Occipital lobe (tissue), 2 donors: ENCODE measurements around the gene TSPAN15. TPM values are rescaled to one million over a fixed set of nuclear protein-coding genes. Genes with fewer than 3 reads are reported as not detected.
A peak's percentile ranks its signal among the peaks of the same experiment; 100 is the strongest.

Experiments used
- DNase-seq: peaks from one replicate; lab custom pipeline; 2025; lab: John Stamatoyannopoulos, UW
- total RNA-seq: library from RNA; depleted of rRNA; stranded (reverse); fragments of >200 nt; gene quantifications from one replicate; pipeline ENCODE4 v1.2.3, GENCODE V29; 2014

TSPAN15 gene
- total RNA-seq, 1 donor from 2014 or later: 3.1 TPM

DNA sequence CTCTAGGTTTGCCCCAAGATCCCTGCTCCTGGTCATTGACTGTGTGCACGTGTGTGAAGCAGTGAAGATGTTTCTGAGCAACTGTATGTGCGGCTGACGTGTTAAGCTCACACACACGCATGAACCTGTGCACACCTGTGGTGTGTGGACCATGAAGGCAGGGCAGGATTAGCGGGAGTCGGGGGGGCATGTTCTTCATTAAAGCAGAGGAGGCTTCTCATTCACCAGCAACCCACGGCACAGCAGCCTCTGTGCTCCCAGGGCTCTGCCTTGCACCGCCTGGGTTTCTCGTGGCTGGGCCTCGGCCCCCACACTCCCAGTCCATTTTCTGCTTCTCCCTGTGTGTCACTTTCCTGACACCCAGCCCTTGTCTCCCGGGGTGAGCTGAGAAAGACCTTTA lies 33.7 kb upstream of the TSPAN15 start:
- DNase-seq: no peak

DNA sequence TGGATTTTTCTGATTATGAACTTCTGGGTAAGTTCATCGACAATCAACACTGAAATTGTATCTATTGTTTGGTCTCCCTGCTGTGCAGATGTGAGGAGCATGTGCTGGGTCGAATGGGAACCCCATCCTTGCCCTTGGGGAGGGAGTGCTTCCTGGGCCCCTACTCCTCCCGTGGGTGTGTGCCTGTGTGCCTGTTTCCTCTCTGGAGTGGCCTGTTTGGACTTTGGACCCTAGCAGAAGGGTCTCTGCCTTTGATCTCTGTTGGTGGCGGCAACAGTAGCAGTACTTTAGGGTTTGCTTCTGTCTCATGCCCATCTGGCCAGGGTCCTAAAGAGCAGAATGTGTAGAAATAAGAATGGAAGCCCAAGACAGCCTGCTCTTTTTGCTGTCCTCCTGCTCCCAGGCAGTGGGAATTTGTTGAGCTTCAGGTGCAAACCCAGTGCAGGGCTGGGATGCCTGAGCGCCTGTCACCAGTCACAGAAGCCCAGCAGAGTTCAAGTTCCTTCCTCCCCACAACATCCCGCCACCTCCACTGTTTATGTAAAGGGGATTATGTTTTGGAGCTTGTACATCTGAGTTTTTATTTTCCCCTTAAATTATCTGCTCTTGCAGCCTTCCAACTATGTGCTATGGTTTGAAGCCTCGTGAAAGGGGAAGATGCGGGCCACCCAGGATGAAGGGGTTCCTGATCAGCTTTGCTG lies 33.1 kb upstream of the TSPAN15 start:
- no peak for DNase-seq

DNA sequence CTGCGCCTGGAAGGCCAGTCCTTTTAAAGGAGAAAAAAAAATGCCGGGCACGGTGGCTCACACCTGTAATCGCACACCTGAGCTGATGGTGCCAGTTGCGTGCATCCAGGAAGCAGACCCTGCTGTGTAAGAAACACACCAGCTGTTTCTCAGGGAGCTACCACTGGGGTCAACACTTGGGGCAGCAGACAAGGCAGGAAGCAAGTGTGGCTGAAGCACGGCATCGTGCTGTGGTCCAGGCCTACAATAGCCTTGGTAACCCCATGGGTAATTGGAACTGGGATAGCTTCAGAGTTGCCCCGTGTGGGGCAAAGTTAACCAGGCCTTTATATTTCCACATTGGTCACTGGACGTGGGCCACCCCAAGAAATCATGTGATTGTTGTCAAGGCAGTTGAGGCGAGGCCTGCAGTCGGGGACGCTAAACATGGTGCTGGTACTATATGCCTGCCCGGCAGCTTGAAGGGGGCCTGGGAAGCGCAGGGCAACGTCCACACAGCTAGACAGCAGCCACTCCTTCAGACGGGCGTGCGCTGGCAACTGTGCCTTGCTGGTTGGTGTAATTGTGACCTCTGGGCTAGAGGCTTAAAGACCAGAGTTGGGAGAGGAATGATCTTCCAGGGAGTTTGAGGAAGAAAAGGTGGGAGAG lies 32.0 kb upstream of the TSPAN15 start:
- no peak for DNase-seq

DNA sequence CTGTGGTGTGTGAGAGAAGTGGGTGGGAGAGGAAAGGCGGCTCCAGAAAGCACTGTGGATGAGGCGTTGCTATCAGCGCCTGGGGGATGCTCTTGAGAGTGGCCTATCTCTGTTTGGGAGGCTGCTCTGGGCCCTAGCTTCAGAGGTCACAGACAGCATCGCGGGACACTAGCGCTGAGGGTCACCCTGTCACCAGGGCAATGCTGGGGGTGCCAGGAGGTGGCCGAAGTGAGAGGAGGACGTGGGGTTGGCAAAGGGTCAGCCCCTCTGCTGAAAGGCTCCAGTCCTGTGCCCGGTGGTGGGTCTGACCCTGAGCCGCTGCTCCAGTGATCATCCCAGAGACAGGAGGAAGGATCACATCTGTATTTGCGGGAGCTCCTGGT lies 31.5 kb upstream of the TSPAN15 start:
- DNase-seq: no peak

DNA sequence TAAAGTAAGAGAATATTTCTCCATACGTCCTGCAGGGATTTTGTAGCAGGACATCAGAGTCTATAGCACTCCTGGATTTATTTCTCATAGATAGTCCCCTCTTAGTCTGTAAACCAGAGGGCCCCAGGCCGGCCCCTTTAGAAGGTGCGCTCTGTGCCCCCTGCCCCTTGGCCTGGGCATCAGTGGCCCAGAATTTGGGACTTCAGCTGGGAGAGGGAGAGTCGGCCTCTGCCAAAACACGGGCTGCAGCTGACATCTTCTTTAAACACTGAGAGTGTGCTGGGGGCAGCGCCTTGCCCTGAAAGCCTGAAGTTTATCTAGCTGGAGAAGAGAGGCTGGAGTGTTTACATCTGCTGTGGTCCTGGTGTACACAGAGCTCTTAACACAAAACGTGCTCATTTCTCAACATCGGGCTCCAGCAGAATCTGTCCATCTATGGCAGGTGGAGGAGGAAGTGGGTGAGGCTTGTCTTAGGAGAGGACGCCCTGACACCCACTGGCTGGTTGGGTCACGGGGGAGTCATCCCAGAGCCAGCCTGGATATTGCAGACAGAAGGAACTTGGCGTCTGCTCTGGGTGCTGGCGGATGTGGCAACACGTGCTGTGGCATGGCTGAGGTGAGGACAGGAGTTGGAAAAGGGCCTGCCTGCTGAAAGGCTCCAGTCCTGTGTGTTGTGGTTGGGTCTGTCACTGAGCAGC lies 29.5 kb upstream of the TSPAN15 start:
- no peak for DNase-seq

DNA sequence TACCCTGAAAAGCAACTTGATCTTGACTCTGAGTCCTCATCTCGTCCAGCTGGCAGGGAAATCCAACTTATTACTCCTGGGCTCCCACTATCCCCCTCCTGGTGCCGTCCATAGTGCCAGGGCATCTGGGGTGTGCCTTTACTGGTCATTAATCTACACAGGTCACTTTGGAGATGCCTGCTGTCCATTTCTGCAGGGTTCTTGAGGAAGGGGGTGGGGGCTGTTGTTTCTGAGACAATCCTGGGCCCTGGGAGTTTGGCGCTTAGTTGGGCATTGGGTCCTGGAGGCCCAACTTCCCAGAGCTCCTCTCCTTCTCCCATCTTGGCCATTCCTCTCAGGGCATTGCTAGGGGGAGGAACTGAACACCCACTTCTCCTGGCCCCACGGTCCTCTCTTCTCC lies 28.6 kb upstream of the TSPAN15 start:
- DNase-seq: no peak

DNA sequence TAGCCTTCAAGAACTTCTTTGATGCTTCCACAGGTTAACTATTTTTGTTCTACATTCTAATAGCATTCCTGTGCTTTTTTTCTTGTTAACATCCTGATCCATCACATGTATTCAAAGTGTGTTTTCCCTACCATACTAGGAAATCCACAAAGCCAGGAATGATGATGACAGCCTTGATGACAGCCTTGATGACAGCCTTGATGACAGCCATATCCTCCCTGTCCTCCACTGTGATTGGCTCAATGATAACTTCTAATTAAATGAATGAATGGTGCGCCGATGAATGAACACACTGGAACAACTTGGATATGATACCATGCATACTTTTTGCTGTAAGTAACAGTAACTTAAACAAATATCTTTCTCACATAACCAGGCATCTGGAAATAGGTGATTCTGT lies 26.2 kb upstream of the TSPAN15 start:
- no peak for DNase-seq

DNA sequence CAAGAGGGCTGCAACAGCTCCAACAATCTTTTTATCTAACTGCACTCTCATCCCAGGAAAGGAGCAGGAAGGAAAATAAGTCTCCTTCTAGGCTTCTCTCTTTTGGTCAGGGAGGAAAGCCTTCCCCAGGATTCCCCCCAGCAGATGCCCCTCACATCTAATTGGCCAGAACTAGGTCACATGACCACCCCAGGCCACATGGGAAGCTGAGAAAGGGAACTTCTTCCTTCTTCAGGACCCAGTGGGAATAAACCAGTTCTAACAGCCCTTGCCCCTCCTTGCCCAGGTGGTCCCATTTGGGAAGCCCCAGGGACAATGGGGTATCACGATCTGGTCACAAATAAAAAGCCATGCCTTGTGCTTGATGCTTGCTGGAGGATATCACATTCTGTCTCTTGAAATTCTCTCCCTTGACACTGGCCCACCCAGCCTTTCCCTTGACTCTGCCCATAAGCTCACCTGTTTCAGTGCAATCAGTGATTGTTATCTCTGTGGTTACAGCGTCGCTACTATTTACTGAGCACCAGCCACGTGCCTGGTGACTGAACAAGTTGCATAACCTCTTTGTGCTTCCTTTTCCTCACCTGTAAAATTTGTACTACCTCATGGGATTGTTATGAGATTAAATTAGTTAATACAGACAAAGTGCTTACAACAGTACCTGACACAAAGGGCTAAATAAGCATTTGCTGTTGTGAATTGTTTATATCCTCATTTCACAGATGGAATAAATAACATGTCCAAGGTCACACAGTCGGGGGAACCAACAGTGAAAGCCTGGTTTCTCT lies 25.6 kb upstream of the TSPAN15 start:
- DNase-seq: no peak

DNA sequence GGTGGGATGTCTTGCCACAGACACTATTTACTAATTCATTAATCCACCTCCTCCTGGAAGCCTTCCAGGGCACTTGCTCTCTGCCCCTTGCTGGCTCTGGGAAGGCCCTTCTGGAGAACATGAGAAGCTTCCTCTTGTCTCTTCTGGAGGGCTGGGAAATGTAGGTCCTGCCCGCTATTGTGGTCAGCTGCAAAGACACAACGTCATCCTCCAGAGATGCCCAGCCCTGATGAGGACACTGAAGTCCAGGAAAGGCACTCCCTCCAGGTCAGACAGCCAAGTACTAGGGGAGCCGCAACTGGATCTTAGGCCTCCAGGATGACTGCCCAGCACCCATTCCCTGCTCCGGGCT lies 24.9 kb upstream of the TSPAN15 start:
- DNase-seq: no peak

DNA sequence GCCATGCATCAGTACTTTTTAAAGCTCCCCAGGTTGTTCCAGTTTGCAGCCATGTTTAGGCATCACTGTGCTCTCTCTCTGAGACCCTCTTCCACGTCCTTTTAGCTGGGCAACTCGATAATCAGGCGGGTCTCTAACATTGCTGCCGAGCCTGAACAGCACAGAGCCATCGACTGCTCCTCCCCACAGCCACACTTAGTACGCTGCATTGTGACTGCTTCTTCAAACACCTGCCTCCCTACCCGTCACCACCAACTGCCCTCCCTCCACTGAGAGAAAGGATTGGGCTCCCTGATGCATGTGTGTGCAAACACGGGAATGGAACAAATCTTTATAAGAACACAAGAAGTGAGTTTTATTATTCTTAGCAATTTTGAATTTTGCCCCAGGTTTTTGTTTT lies 23.1 kb upstream of the TSPAN15 start:
- DNase-seq: no peak

DNA sequence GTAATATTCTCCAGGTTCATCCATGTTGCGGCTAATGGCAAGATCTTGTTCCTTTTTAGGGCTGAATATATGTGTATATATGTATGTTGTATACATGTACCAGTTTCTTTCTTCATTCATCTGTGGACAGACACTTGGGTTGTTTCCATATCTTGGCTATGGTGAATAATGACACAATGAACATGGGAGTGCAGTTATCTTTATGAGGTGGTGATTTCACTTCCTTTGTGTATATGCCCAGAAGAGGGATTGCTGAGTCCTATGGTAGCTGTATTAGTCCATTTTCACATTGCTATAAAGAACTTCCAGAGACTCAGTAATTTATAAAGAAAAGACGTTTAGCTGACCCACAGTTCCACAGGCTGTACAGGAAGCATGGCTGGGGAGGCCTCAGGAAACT lies 17.1 kb upstream of the TSPAN15 start:
- DNase-seq: no peak

DNA sequence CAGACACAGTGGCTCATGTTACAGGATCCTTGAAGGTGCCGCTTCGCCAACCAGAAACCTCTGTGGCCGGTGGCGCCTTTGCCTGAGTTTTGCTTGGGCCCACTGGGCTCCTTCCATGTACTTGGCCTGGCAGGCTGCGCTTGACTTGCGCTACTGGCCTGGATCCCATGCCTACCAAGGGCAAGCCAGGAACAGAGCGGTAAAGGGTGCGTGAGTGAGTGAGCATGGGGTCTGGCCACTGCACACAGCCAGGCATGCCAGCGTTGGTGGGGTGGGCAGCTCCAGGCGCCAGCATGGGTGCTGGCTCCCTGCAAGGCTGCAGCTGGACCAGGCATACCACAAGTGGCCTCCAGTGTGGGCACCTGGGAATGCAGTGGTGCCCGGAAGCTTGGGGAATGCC lies 16.3 kb upstream of the TSPAN15 start:
- no peak for DNase-seq

DNA sequence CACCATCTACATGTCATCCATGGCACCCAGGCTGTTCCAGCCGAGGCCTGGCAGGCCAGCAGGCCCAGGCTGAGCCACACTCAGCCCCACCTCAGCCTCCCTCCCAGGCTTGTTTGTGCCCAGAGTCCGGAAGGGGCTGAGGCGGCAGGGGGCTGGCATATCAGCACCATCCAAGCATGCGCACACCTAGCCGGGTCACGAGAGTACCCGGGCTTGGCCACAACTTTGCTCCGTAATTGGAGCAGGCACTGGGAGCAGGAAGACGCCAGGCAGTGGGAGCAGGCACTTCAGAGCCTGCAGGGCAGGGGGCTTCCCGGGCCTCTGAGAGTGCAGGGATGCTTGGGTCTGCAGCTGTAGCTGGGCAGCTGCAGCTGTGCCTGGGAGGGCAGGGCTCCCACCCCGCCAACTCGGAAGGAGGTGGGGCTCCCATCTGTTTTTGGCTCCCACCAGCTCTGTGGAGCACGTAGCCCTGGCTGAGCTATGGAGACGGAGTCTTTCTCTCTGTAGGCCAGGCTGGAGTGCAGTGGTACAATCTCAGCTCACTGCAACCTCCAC lies 15.2 kb upstream of the TSPAN15 start:
- no peak for DNase-seq

DNA sequence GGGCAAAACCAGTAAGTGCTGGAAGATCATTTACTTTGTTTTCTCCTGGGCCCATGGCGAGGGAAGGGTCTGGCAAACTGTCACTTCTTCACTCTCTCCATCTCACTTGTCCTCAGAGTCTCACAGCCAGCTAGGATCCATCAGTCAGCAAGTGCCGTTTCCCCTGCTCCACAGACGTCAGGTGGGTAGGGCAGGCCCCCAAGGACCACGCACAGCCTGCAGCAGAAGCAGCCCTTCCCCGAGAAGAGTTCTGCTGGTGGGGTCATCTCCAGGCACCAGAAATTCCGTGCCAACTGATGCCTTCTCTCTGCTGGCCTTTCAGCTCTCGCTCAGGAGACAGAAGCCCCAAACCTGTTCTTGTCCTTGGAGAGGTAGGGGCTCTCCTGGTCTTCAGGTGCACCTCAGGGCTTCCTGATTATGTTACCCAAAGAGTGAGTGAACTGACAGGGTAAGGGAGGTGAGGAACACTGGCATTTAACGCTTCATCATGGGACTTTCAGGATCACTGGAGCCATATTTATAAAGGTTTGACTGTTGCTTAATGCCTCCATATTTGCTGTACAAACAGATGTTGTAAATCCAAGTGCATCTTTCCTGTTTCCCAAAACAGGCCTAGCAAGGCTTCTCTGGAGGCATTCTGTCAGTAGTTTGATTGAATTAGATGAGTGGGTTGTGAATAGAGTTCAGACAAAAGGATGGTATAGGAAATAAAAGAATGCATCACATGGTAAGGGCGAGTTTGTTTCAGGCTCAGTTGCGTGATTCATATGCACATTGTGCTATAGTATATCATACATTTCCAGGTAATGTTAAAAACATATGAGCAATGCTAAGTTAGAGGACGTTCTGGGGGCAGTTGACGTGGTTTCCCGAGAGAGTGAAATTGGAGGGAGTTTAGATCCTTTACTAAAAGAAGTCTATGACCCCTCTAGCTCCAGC lies 13.7 kb upstream of the TSPAN15 start:
- DNase-seq: no peak

DNA sequence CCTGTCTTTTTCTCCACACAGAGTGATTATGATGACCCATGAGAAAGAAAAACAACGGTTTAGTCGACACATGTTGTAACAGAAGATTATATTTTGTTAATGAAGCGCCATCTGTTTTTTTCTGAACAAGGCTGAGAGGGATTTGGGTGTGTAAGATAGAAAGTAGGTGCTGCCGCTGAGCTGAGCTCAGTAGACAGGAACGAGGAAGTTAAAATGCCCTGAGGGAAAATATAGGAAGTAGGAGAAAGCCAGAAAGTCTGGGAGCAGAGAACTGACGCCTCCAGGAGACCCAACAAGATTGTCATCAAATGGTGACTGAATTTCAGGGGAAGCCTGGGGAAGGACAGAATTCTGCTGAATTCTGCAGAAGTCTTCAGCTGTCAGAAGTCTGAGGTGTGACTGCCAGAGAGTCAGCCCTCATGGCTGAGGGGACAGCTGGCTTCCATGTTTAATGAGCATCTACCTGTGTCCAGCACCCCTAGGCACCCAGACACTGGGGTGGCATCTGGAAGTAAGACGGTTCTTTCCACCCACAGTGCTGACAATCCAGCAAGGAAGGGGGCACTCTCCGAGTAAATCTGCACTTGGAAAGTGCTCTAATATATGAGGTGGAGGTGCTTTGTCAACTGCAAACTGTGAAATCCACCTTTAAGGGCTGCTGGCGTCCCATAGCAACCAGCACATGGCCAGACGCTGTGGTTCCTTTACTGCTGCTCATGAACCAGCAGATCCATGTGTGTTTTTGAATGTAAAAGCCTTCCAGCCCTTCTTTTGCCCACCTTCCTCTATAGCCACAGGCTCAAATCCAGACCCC lies 12.5 kb upstream of the TSPAN15 start:
- DNase-seq: no peak

DNA sequence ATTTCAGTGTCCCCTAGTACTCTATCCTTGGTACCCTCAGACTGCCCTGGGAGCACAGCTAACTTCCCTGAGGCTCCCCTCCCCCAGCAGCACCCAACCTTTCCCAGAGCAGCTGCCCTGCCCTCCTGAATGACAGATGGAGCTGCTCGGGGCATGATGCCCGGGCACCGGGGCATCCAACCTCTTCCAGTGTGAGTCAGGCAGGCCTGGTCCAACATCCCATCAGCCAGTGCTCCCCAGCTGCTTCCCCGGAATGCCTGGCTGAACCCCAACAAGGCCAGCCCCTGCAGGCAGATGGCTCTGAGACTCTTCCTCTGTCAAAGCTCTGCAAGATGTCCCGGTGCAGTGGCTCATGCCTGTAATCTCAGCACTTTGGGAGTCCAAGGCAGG lies 11.9 kb upstream of the TSPAN15 start:
- DNase-seq: peak; percentile 68

DNA sequence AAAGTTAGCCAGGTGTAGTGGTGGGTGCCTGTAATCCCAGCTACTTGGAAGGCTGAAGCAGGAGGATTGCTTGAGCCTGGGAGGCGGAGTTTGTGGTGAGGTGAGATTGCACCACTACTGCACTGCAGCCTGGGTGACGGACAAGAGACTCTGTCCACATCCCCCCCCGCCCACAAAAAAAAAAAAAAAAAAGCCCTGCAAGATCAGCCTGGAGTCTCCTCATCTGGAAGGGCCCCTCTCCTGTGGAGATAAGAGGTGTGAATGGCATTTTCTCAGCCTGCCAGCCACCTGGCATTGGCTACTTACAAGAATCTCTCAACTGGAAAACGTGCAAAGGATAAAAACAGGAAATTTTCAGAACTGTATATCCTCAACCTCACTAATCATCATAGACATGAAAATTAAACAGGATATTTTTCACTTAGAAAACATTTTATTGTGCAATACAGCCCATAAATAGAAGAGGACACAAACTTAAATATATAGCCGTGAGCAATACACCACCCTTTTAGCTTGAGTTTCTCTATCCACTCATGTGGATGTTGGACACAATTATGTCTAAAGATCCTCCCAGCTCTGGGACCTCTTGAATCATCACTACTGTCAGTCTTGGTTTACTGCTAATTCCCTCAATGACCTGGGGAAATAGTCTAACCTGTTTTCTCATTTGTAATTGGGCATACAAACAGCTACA lies 11.3 kb upstream of the TSPAN15 start:
- DNase-seq: no peak

DNA sequence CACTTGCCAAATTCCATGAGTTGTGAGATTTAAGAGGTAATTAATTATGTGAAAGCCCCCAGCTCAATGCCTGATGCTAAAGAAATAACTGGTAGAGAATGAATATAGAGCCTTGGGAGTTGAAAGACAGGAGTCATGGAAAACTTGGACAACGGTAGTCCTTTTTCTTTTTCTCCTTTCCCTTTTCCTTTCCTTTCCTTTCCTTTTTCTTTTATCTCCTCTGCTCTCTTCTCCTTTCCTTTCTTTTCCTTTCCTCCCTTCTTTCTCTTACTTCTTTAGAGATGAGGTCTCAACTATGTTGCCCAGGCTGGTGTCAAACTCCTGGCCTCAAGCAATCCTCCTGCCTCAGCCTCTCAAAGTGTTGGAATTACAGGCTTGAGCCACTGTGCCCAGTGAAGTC lies 7.9 kb upstream of the TSPAN15 start:
- DNase-seq: no peak

DNA sequence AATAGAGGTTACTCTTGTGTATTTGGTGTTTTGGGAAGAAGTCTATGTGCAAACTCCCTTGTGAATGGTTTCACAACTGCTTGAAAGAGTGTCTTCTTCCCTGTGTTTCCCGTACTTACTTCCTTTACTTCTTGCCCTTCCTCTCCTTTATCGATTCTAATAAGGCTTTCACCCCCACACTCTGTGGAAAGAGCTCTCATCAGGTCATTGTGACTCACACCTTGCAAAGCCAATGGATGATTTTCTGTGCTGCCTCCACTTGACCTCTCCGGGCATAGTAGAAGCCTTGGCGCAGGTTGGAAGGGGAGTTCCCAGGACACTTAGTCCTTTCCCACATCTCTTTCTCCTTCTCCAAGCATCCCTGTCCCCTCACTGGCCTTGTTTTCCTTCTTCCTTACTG lies 6.2 kb upstream of the TSPAN15 start:
- no peak for DNase-seq
